HG03575 (cell line): Measurements from ENCODE around the gene HOXA3.

Experiments used
- ATAC-seq: cut with Tn5 transposase; IDR thresholded peaks from one replicate; pipeline ENCODE4 v1.9.1; 2021; ENCODE audit not compliant: unreplicated experiment, insufficient number of reproducible peaks, low FRiP score; ENCODE audit errors: extremely low read depth

Gene HOXA3

DNA sequence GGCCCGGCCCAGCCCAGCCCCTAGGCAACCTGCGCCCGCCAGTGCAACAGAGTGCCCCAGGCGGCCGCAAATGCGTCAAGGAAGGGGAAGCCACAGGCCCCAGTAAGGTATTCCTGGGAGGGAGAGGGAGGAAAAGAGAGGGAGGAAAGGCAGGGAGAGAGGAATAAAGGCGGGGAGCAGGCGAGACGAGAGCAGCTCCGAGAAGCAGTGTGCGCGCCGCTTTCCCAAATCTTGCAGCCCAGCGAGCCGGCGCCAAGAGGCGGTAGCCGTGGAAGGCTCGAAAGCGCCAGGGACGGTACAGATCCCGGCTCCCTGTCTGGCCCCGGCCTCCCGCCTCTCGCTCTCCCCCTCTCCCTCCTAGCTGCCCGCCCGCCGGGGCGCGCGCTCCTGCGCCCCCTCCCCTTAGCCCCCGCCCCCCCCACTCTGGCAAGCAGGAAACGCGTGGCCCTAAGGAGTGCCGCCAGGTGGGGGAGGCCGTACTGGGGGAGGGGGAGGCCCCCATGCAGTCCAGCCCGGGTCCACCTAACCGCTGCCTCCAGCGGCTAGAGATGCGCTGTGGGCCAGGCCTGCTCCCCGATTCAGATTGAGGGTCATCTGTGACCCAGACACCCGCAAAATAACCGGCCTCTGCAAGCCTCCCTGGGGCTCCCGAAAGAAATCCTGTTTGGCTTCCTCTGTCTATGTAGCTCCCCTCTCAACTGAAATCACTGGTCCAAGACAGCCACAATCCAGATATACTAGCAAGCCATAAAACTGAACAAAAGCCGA, 17.5 kb upstream of the HOXA3 start:
- ATAC-seq, result no peak

DNA sequence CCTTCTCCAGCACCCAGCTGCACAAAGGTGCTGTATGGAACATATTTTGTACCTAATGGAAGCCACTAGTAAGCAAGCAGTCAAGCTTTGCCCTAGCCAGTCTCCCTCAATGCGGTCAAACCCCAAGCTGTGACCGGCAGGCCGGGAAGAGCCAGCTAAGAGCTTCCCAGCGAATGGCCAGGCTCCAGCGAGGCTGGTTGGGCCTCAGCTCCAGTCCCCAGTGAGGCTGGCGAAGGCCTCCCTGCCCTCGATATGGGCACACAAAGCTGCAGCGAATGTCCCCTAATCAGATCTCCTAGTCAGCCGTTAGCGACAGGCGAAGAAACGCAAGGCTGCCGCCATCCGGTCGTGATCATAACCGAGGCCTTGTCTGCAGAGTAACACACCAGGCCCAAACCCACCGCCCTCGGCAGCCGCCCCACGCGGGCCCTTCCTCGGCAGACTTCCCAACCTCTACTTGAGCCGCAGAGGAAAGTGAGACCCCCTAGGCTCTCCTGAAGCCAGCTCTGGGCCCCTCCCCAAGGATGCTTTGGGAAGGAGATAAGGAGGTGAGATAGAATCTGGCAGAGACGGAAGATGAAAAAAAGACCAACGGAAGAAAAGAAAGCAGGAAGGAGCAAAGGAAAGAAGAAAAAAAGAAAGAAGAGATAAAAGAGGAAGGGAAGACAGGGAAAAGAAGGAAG, 16.0 kb upstream of the HOXA3 start:
- ATAC-seq, result no peak

DNA sequence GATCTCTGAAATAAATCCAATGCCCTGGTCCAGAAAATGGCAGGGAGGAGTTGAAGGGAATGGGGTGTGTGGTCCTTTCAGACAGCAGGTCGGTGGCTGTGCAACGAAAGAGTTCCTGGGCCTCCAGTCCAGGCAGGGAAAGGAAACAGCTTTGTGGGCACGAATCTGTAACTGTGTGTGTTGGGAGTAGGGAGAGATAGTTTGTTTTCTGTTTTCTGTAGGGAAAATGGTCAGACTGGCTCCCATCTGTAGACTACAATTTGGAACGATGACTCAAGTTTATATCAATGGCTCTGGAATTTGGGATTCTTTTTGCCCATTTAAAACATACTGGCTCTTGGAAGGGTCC, 15.5 kb upstream of the HOXA3 start:
- no peak for ATAC-seq

GRCh38 chr7:27166531-27167505, 14.4 kb upstream of the HOXA3 start:
- no peak for ATAC-seq

GRCh38 chr7:27165996-27166530, 13.7 kb upstream of the HOXA3 start:
- no peak for ATAC-seq

GRCh38 chr7:27165089-27165995, 13.0 kb upstream of the HOXA3 start, which contains the start of gene HOXA9:
Gene HOXA9 (minus strand): TSS chr7:27165537. CDS start chr7:27165457, 80 bp downstream.
- no peak for ATAC-seq

- ATAC-seq, result no peak
Observed at GRCh38 chr7:27164367-27165088, 12.1 kb upstream of the HOXA3 start.

DNA sequence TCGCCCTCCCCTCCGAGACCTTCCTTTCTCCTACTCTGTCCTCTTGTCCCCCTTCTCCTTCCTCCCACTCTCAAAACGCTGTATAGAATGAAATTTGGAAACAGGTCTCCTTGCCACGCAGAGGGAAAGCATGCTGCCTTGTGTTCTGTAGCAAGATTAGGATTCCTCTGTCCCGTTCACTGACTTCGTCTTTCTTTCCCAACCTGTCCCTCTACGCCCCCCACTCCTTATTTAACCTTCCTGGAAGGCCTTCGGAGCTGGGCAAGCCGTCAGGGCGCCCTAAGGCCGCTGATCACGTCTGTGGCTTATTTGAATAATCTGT, 11.6 kb upstream of the HOXA3 start:
- no peak for ATAC-seq

DNA sequence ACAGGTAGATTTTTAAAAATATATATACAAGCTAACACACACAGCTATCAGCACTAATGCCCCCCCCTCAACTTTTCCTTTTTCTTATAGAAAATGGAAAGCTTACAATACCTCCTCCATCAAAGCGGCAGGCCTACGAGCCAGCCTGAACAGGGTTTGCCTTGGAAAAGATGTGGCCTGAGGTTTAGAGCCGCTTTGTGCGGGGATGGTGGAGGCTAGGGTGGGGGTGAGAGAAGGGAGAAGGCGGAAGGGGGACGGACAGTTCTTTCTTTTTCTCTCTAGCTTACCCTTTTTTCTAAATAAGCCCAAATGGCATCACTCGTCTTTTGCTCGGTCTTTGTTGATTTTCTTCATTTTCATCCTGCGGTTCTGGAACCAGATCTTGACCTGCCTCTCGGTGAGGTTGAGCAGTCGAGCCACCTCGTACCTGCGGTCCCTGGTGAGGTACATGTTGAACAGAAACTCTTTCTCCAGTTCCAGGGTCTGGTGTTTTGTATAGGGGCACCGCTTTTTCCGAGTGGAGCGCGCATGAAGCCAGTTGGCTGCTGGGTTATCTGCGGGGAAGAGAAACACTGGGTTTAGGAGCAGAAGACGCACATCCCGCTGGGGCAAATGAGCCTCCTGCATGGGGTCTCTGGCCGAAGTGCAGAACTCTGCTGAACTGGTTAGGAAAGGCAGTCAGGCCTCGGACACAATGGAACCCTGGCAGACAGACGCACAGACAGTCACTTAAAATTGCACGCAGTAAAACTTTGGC, 11.1 kb upstream of the HOXA3 start:
- ATAC-seq, result no peak

GRCh38 chr7:27162561-27163287, 10.3 kb upstream of the HOXA3 start:
- no peak for ATAC-seq

DNA sequence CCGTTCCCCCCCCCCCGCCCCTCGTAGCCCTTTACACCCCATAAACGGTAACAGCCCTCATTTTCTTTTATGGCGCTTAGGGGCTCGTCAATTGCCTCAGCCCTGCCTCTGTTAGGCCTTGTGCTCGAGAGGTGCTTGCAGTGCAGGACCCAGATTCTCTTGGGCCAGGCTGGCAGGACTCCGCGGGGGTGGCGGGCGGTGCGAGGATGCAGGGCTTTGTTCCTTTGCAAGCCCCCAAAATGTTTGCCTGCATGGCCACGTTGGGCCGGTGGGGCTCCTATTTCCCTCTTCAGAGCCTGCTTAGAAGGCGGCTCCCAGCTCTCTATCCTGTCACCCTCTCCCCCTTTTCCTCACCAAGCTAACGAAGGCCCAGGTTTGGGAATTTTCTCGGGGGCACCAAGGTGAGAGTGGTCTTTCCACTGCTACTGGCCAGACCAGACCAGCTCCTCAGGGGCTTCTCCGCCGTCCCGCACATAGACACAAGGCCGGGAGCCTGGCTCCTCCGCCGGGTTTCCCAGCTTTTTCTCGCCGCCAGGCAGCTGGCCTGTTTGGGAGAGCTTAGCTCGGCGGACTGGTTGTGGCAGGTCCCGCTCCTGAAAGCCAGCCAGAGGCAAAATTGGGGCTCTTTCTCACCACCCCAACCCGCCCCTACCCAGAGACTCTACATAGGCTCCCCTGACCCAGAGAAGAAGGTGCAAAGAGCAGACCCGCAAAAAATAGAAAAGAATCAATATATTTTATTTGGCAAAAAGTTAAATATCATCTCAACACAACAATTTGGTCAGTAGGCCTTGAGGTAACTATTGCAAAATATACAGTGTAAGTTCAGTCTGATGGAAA, 9.6 kb upstream of the HOXA3 start:
- no peak for ATAC-seq

DNA sequence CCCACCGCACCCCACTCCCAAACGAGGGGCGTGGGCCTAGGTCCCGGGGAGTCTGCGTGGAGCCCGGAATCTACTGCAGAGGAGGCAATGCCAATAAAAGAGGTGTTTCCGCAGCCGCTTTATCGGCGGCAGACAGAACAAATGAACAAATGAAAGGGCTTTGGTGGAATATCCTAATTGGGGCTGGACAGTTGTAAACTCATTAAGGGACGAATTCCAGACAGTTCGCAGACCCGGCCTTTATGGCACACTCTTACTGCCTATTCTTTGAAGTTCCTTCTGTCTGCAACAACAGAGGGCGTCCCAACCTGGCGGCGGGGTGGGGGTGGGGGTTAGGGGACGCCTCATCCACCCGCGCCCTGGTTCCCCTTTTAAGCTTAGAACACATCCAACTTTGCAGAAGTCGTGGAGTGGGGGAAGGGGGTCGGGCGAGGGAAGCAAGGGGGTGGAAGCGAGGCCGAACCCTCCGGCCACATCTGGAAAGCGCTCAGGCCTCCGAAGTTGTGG, 8.9 kb upstream of the HOXA3 start:
- no peak for ATAC-seq

- ATAC-seq, result no peak
Observed at GRCh38 chr7:27160546-27161213, 8.3 kb upstream of the HOXA3 start.

GRCh38 chr7:27160145-27160545, 7.8 kb upstream of the HOXA3 start:
- ATAC-seq, result no peak
